Glutamatergic neuron (in vitro differentiated cells): ENCODE data around the gene ENC1. TPM values are rescaled to one million over a fixed set of nuclear protein-coding genes. Genes with fewer than 3 reads are reported as not detected.

Experiments used
- DNase-seq: peaks from one replicate; pipeline ENCODE4 v3.0.0; 2022
- H3K27ac Mint-ChIP-seq: one replicate; pipeline ENCODE4 v1.8.0; 2020; ENCODE audit warnings: mild to moderate bottlenecking, mixed read lengths, inconsistent platforms; ENCODE audit not compliant: unreplicated experiment
- H3K27me3 Mint-ChIP-seq: one replicate; pipeline ENCODE4 v1.8.0; 2020; ENCODE audit warnings: mild to moderate bottlenecking, moderate library complexity, mixed read lengths, inconsistent platforms; ENCODE audit not compliant: unreplicated experiment
- H3K36me3 Mint-ChIP-seq: one replicate; pipeline ENCODE4 v1.8.0; 2020; ENCODE audit warnings: mild to moderate bottlenecking, mixed read lengths, inconsistent platforms; ENCODE audit not compliant: unreplicated experiment
- H3K4me1 Mint-ChIP-seq: one replicate; pipeline ENCODE4 v1.8.0; 2020; ENCODE audit warnings: mild to moderate bottlenecking, low read depth, mixed read lengths, inconsistent platforms; ENCODE audit not compliant: unreplicated experiment
- H3K4me3 Mint-ChIP-seq: one replicate; pipeline ENCODE4 v1.8.0; 2020; ENCODE audit warnings: mild to moderate bottlenecking, mixed read lengths, inconsistent platforms; ENCODE audit not compliant: unreplicated experiment
- H3K9me3 Mint-ChIP-seq: one replicate; pipeline ENCODE4 v1.8.0; 2020; ENCODE audit warnings: mild to moderate bottlenecking, moderate library complexity, mixed read lengths, inconsistent platforms; ENCODE audit not compliant: unreplicated experiment
- CTCF ChIP-seq: fragments of 200-600 bp; sonication (generic); IDR thresholded peaks from one replicate; pipeline ENCODE4 v1.5.0; 2021; ENCODE audit not compliant: partially characterized antibody, unreplicated experiment
- total RNA-seq: library from RNA; stranded (reverse); fragmentation: NEBNext Ultra II Directional; extraction: Animal tissue kit (Norgen Biotek cat#: 25700); gene quantifications from one replicate; pipeline ENCODE4 v1.2.1, GENCODE V29; 2021; ENCODE audit not compliant: unreplicated experiment

The ENC1 gene
- total RNA-seq, 1 donor from 2014 or later = 302 TPM

DNA sequence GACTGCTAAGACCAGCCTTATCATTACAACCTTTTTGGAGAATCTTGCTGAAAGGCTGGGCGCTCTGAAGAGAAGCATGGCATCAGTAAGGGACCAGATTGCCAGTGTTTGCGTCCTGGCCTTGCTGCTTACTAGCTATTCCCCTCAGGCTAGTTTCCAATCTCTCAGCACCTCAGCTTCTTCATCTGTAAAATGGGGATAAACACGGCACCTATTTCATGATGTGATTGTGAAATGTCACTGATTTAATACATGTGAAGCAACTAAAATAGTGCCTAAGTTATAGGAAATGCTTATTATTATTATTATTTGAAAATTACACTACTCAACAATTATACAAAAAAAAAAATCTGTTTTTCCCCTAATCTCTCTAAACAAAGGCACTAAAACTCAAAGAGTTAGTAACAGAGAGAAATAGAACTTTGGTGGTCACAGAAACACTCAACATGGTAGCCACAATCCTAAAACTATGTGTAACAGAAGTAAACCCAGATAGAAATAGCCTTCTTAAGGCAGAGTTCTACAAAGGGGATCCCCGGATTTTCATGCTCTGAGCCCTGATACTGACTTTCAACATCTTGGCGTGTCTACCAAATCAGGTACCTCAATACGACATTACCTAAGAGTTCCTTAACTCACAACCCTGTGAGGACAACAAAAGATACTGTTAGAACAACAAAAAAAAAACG lies 62.0 kb downstream of the ENC1 start:
- DNase-seq = no peak
- Mint-ChIP-seq H3K27ac (no peak overlapping the region), H3K4me1 (no peaks in the 10 kb centered on the region), H3K4me3 (no peak overlapping the region), H3K9me3 (no peaks in the 10 kb centered on the region), H3K27me3 (peaks cover 2% of the 10 kb centered on the region), H3K36me3 (no peaks in the 10 kb centered on the region)
- TF ChIP-seq CTCF = no peak

Other genes starting within 250 kb of the ENC1 start
- gene HEXB, start 44.5 kb upstream of the ENC1 start, total RNA-seq = 13.5 TPM
- gene GFM2, start 126.4 kb upstream of the ENC1 start, total RNA-seq = 44.8 TPM
- 43.9 TPM for gene NSA2, start 126.5 kb upstream of the ENC1 start, total RNA-seq
- 9.5 TPM for gene FAM169A, start 225.7 kb upstream of the ENC1 start, total RNA-seq